ENCODE data around the gene HSPB6. TPM values are rescaled to one million over a fixed set of nuclear protein-coding genes. Genes with fewer than 3 reads are reported as not detected.

Gene HSPB6
- total and polyA plus RNA-seq, 4 donors = 2.7 to 17.7 (median 5.6) TPM

DNA sequence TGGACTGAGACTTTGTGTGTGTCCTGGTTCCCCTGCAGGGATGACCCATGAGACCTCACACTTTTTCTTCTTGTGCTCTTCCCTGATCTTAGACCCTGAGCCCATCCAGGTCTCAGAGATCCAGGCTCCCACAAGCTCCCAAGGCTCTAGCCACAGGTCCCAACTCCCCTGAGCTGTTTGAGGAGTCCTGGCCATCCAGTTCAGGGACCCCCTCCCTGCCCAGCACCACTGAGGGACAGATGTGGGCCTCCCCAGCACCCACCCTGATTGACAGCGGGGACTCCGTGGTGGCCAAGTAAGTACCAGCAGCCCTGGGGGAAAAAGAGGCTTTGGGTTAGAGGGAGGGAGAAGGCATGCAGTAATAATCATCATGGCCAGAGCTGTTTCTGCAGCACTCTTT lies 2.9 kb upstream of the HSPB6 start:
- 99% methylated on average over 2 of the region's 2 CpGs for WGBS
- Histone ChIP-seq H3K27ac (ENCODE audit: low read depth in 1 of 2, low read length in 2 of 2) (no peak overlapping the region), H3K9me3 (ENCODE audit: control insufficient read depth in 4 of 4, low read length in 3 of 4) (no peaks in the 10 kb centered on the region), H3K4me1 (ENCODE audit: control insufficient read depth in 4 of 4, insufficient read depth in 4 of 4, low read length in 3 of 4) (peaks cover 14 to 19% (median 18%) of the 10 kb centered on the region in 4 donors), H3K27me3 (ENCODE audit: control insufficient read depth in 4 of 4, insufficient read depth in 4 of 4, low read length in 3 of 4) (no peaks in the 10 kb centered on the region), H3K36me3 (ENCODE audit: control insufficient read depth in 4 of 4, insufficient read depth in 3 of 4, low read depth in 1 of 4, low read length in 3 of 4) (peaks cover 1 to 8% (median 2%) of the 10 kb centered on the region in 4 donors), H3K9ac (ENCODE audit: low read depth in 1 of 2, low read length in 2 of 2) (no peak overlapping the region), H3K4me3 (ENCODE audit: low read depth in 1 of 3, low read length in 3 of 3) (no peak overlapping the region)
- no peak for DNase-seq (ENCODE audit: low spot score)
- TF ChIP-seq JUND (IDR thresholded peaks at IDR 0.05) (no peak), GABPA (IDR thresholded peaks at IDR 0.05 in 1 of 2, conservative IDR thresholded peaks at IDR 0.05 in 1 of 2) (no peak), FOXA1 (IDR thresholded peaks at IDR 0.05) (no peak), RAD21 (IDR thresholded peaks at IDR 0.05) (no peak), CTCF (IDR thresholded peaks at IDR 0.05; ENCODE audit: low read depth, low read length, missing input control) (no peak), FOXA2 (IDR thresholded peaks at IDR 0.05) (no peak), TAF1 (conservative IDR thresholded peaks at IDR 0.05) (no peak), HNF4G (IDR thresholded peaks at IDR 0.05) (no peak)
- TF ChIP-seq, protein P1, sequence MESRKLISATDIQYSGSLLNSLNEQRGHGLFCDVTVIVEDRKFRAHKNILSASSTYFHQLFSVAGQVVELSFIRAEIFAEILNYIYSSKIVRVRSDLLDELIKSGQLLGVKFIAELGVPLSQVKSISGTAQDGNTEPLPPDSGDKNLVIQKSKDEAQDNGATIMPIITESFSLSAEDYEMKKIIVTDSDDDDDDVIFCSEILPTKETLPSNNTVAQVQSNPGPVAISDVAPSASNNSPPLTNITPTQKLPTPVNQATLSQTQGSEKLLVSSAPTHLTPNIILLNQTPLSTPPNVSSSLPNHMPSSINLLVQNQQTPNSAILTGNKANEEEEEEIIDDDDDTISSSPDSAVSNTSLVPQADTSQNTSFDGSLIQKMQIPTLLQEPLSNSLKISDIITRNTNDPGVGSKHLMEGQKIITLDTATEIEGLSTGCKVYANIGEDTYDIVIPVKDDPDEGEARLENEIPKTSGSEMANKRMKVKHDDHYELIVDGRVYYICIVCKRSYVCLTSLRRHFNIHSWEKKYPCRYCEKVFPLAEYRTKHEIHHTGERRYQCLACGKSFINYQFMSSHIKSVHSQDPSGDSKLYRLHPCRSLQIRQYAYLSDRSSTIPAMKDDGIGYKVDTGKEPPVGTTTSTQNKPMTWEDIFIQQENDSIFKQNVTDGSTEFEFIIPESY (IDR thresholded peaks at IDR 0.05) = no peak
- TF ChIP-seq, protein P2, sequence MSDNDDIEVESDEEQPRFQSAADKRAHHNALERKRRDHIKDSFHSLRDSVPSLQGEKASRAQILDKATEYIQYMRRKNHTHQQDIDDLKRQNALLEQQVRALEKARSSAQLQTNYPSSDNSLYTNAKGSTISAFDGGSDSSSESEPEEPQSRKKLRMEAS (IDR thresholded peaks at IDR 0.05) = no peak

GRCh38 chr19:35757749-35758608 lies 1.1 kb upstream of the HSPB6 start, which contains the start of gene PROSER3:
Gene PROSER3, plus strand, starts transcription at chr19:35758176. Its CDS starts 40 bp downstream, at chr19:35758216.
- Histone ChIP-seq H3K9ac (ENCODE audit: low read depth in 1 of 2, low read length in 2 of 2) (peak within 1 kb of the TSS; percentile 26 to 85), H3K9me3 (ENCODE audit: control insufficient read depth in 4 of 4, low read length in 3 of 4) (no peaks in the 10 kb centered on the region), H3K27me3 (ENCODE audit: control insufficient read depth in 4 of 4, insufficient read depth in 4 of 4, low read length in 3 of 4) (no peaks in the 10 kb centered on the region), H3K27ac (ENCODE audit: low read depth in 1 of 2, low read length in 2 of 2) (peak within 1 kb of the TSS; percentile 91 to 95), H3K36me3 (ENCODE audit: control insufficient read depth in 4 of 4, insufficient read depth in 3 of 4, low read depth in 1 of 4, low read length in 3 of 4) (peaks cover 0 to 19% (median 8%) of the 10 kb centered on the region in 4 donors), H3K4me3 (ENCODE audit: low read depth in 1 of 3, low read length in 3 of 3) (peak within 1 kb of the TSS; percentile 69 to 97 (median 97)), H3K4me1 (ENCODE audit: control insufficient read depth in 4 of 4, insufficient read depth in 4 of 4, low read length in 3 of 4) (peaks cover 14 to 19% (median 18%) of the 10 kb centered on the region in 4 donors)
- under 1% methylated on average over 53 of the region's 53 CpGs for WGBS
- DNase-seq (ENCODE audit: low spot score) = peak; percentile 98
- TF ChIP-seq HNF4A (conservative IDR thresholded peaks at IDR 0.05) (no peak), CTCF (IDR thresholded peaks at IDR 0.05; ENCODE audit: low read depth, low read length, missing input control) (no peak), GABPA (IDR thresholded peaks at IDR 0.05 in 1 of 2, conservative IDR thresholded peaks at IDR 0.05 in 1 of 2) (peak in 1 of 2 donors; percentile 74), FOXA2 (IDR thresholded peaks at IDR 0.05) (no peak), RAD21 (IDR thresholded peaks at IDR 0.05) (no peak), NR2F2 (IDR thresholded peaks at IDR 0.05) (no peak), YY1 (IDR thresholded peaks at IDR 0.05) (peak; percentile 86), RXRA (IDR thresholded peaks at IDR 0.05) (peak in 1 of 2 donors; percentile 44), JUND (IDR thresholded peaks at IDR 0.05) (no peak), SP1 (IDR thresholded peaks at IDR 0.05) (peak; percentile 100), HNF4G (IDR thresholded peaks at IDR 0.05) (no peak), TAF1 (conservative IDR thresholded peaks at IDR 0.05) (no peak), FOXA1 (IDR thresholded peaks at IDR 0.05) (no peak), ATF3 (IDR thresholded peaks at IDR 0.05) (no peak)
- TF ChIP-seq, protein P1 (IDR thresholded peaks at IDR 0.05) = peak; percentile 54
- TF ChIP-seq, protein P2 (IDR thresholded peaks at IDR 0.05) = no peak
